ENCODE results near the gene ABCA6. TPM values are rescaled to one million over a fixed set of nuclear protein-coding genes. Genes with fewer than 3 reads are reported as not detected.

ABCA6 gene
- total and polyA plus RNA-seq, 9 of the 15 experiments (the other 6 are each of a cell fraction or from before 2014, with no cell fraction given): 0.06 to 0.73 (median 0.15) TPM

- H3K27ac ChIP-seq (ENCODE audit: extremely low read depth, low read depth, low read length): peak overlapping the region; percentile 95
- ATAC-seq: peak; percentile 87
- BruUV-seq (replicated peaks): no TSS peak
- H3K27me3 ChIP-seq (ENCODE audit: control insufficient read depth in 2 of 2, insufficient read depth in 2 of 2, low read length in 2 of 2): no peaks in the 10 kb centered on the region
- H3K4me3 ChIP-seq: no peak overlapping the region
- no peaks in the 10 kb centered on the region for H3K79me2 ChIP-seq (ENCODE audit: control insufficient read depth, insufficient read depth, low read length)
- FAIRE-seq: peak; percentile 84
- peak; percentile 32 to 89 (median 54) for DNase-seq (ENCODE audit: extremely low read depth in 1 of 4, low spot score in 3 of 4)
- POLR2A ChIA-PET: interaction anchor here (0.7 to 1.7 kb wide), 4 partner anchors 9 to 20 kb away, joined by 4 to 6 read pairs (median 6); no protein-coding TSS in a partner anchor
- intact Hi-C loops (cut with micrococcal nuclease) (loop anchor here (2.0 kb wide), 1 partner anchor 47 kb away; no protein-coding TSS in a partner anchor), in situ Hi-C loops (cut with MboI) (no loop called here)
- H3K4me2 ChIP-seq (ENCODE audit: insufficient read depth, low read length): 0 out of 2 replicates have a peak overlapping the region, but pooled peaks have one; percentile 30
- no peaks in the 10 kb centered on the region for H3K9me1 ChIP-seq (ENCODE audit: control insufficient read depth, insufficient read depth, low read length)
- H2AFZ ChIP-seq (ENCODE audit: low read depth, low read length): peak overlapping the region; percentile 92
- CTCF ChIA-PET (ENCODE audit: low intra/inter-chr PET ratio): no interaction called here
- peak overlapping the region in 1 of 2 experiments; percentile 66; a peak in 2 of 4 replicates for H3K9ac ChIP-seq (ENCODE audit: insufficient read depth in 1 of 2, low read depth in 2 of 2, low read length in 2 of 2)
- 2% methylated on average over 8 of the region's 8 CpGs for WGBS (ENCODE audit: insufficient coverage, low coverage, missing lambda C conversion rate)
- H4K20me1 ChIP-seq (replicated peaks; ENCODE audit: control insufficient read depth, insufficient read depth, low read length): no peaks in the 10 kb centered on the region
- H3K4me1 ChIP-seq (replicated peaks in 1 of 2; ENCODE audit: control insufficient read depth in 2 of 2, insufficient read depth in 2 of 2, low read length in 2 of 2): peaks cover 3 to 30% of the 10 kb centered on the region in 2 experiments; a peak in 4 of 5 replicates
- H3K9me3 ChIP-seq (replicated peaks; ENCODE audit: control insufficient read depth, insufficient read depth, low read depth, low read length): peaks cover 18% of the 10 kb centered on the region
- peaks cover 7% of the 10 kb centered on the region; the same call in 2 of the 3 replicates for H3K36me3 ChIP-seq (ENCODE audit: control insufficient read depth, insufficient read depth, low read length)
- TF ChIP-seq ZNF699 (CRISPR knock-in tag; IDR thresholded peaks at IDR 0.05; ENCODE audit: insufficient replicate concordance) (no peak), ETS2 (tag; IDR thresholded peaks at IDR 0.05; ENCODE audit: borderline replicate concordance, poor library complexity, severe bottlenecking) (no peak), CHCHD3 (CRISPR knock-in tag; IDR thresholded peaks at IDR 0.05) (0 out of 2 replicates have a peak, but pooled peaks have one; percentile 49), NCOA1 (IDR thresholded peaks at IDR 0.05; ENCODE audit: low read depth) (peak; percentile 88), HDAC1 (IDR thresholded peaks at IDR 0.05) (peak in 1 of 2 experiments; percentile 81; a peak in 2 of 4 replicates), SRSF3 (IDR thresholded peaks at IDR 0.05; ENCODE audit: insufficient read depth, low read length) (no peak), DMBX1 (CRISPR knock-in tag; IDR thresholded peaks at IDR 0.05; ENCODE audit: borderline replicate concordance) (peak; percentile 70; the same call in 1 of the 2 replicates), ADNP (tag; IDR thresholded peaks at IDR 0.05) (peak; percentile 81), GATAD2A (IDR thresholded peaks at IDR 0.05) (no peak), SMAD4 (CRISPR knock-in tag; conservative IDR thresholded peaks at IDR 0.05) (peak; percentile 71), CREB3L1 (IDR thresholded peaks at IDR 0.05; ENCODE audit: borderline replicate concordance, low read depth) (peak; percentile 14; the same call in 1 of the 2 replicates), E2F3 (CRISPR knock-in tag; IDR thresholded peaks at IDR 0.05) (peak; percentile 85; the same call in 1 of the 2 replicates), MAFG (tag; conservative IDR thresholded peaks at IDR 0.05) (peak; percentile 99), BHLHE40 (IDR thresholded peaks at IDR 0.05; ENCODE audit: low read length) (peak; percentile 64; the same call in 1 of the 2 replicates), ELF4 (CRISPR knock-in tag; IDR thresholded peaks at IDR 0.05) (peak; percentile 84), HBP1 (CRISPR knock-in tag; IDR thresholded peaks at IDR 0.05) (0 out of 2 replicates have a peak, but pooled peaks have one; percentile 23), TAF1 (IDR thresholded peaks at IDR 0.05; ENCODE audit: control insufficient read depth, extremely low read depth, insufficient read depth, low read length, severe bottlenecking) (peak; percentile 15), TCF7L2 (IDR thresholded peaks at IDR 0.05; ENCODE audit: low read depth, low read length) (peak; percentile 66; the same call in 1 of the 2 replicates), HDAC2 (IDR thresholded peaks at IDR 0.05) (peak; percentile 87; the same call in 1 of the 2 replicates), TCF15 (CRISPR knock-in tag; IDR thresholded peaks at IDR 0.05) (no peak)
Measured at GRCh38 chr17:69093279-69093789, 48.4 kb downstream of the ABCA6 start.

All from K562 (cell line).